HepG2 (cell line): ENCODE data around the gene APOL2. TPM values are rescaled to one million over a fixed set of nuclear protein-coding genes. Genes with fewer than 3 reads are reported as not detected.

Experiments
- AHDC1 ChIP-seq: sonication (generic); formaldehyde crosslinking; IDR thresholded peaks from 2 replicates; pipeline ENCODE4 v1.5.1; 2020; ENCODE audit warnings: mild to moderate bottlenecking, missing genetic modification reagents, borderline replicate concordance
- CTCF ChIP-seq: sonication (generic); formaldehyde crosslinking; IDR thresholded peaks from 2 replicates; pipeline ENCODE4 v1.5.0; 2020; ENCODE audit warnings: mild to moderate bottlenecking, missing genetic modification reagents, moderate library complexity
- EP300 ChIP-seq, 3 experiments: sonication (generic) in 1 of 3; formaldehyde crosslinking in 1 of 3; IDR thresholded peaks; 2 replicates each; pipeline versions ENCODE4 v1.5.1 to v1.6.1; 2011 to 2020; ENCODE audit warnings: low read depth in 2 of 3, low read length in 2 of 3, borderline replicate concordance in 1 of 3, improper control_type of control experiment in 1 of 3, mild to moderate bottlenecking in 1 of 3, missing genetic modification reagents in 1 of 3, moderate library complexity in 1 of 3
- HMGXB4 ChIP-seq, 2 experiments: sonication (generic) in 1 of 2; formaldehyde crosslinking in 1 of 2; IDR thresholded peaks; 2 replicates each; pipeline versions ENCODE4 v1.4.0 to v1.6.1; 2018 to 2020; ENCODE audit warnings: missing genetic modification reagents in 2 of 2, borderline replicate concordance in 1 of 2, low read depth in 1 of 2, mild to moderate bottlenecking in 1 of 2, missing biosample characterization in 1 of 2
- KMT2A ChIP-seq: sonication (generic); formaldehyde crosslinking; IDR thresholded peaks from 2 replicates; pipeline ENCODE4 v1.4.0; 2020; ENCODE audit warnings: missing genetic modification reagents
- MEIS1 ChIP-seq: sonication (generic); formaldehyde crosslinking; IDR thresholded peaks from 2 replicates; pipeline ENCODE4 v1.9.0; 2021; ENCODE audit warnings: mild to moderate bottlenecking, missing genetic modification reagents, moderate library complexity, borderline replicate concordance
- MYC ChIP-seq: sonication (generic); formaldehyde crosslinking; IDR thresholded peaks from 2 replicates; pipeline ENCODE4 v1.9.0; 2021; ENCODE audit warnings: missing genetic modification reagents, borderline replicate concordance
- PITX1 ChIP-seq: sonication (generic); formaldehyde crosslinking; IDR thresholded peaks from 2 replicates; pipeline ENCODE4 v1.5.1; 2020; ENCODE audit warnings: mild to moderate bottlenecking, missing genetic modification reagents
- SIN3A ChIP-seq: IDR thresholded peaks from 2 replicates; pipeline ENCODE4 v1.6.1; 2011; ENCODE audit warnings: low read depth, mild to moderate bottlenecking, control low read depth, low read length, borderline replicate concordance
- SNAPC2 ChIP-seq: sonication (generic); formaldehyde crosslinking; IDR thresholded peaks from 2 replicates; pipeline ENCODE4 v1.8.1; 2022; ENCODE audit warnings: mild to moderate bottlenecking, missing genetic modification reagents
- SP140L ChIP-seq: sonication (generic); formaldehyde crosslinking; IDR thresholded peaks from 2 replicates; pipeline ENCODE4 v1.4.0; 2020; ENCODE audit warnings: missing genetic modification reagents, borderline replicate concordance
- SP4 ChIP-seq: sonication (generic); formaldehyde crosslinking; IDR thresholded peaks from 2 replicates; pipeline ENCODE4 v1.8.1; 2023; ENCODE audit warnings: mild to moderate bottlenecking, missing genetic modification reagents
- UBTF ChIP-seq: sonication (generic); formaldehyde crosslinking; IDR thresholded peaks from 2 replicates; pipeline ENCODE4 v1.4.0; 2020; ENCODE audit warnings: mild to moderate bottlenecking, missing genetic modification reagents
- ZBTB7B ChIP-seq: sonication (generic); formaldehyde crosslinking; IDR thresholded peaks from 2 replicates; pipeline ENCODE4 v1.4.0; 2020; ENCODE audit warnings: missing genetic modification reagents
- polyA plus RNA-seq, 8 experiments: library from polyadenylated mRNA; depleted of rRNA in 3 of 8; stranded (reverse) in 7 of 8; unstranded in 1 of 8; fragments of >200 nt; fragmentation: Illumina TruSeq in 4 of 8; extraction: Trizol in 4 of 8; gene quantifications; 2 replicates each; pipeline versions ENCODE4 v1.2.1 to v1.2.3, GENCODE V29; 2011 to 2016; ENCODE audit warnings: low read depth in 4 of 8, missing spikeins in 1 of 8, mixed read lengths in 1 of 8; ENCODE audit not compliant: insufficient read depth in 1 of 8
- total RNA-seq, 5 experiments: library from RNA; depleted of rRNA; stranded (reverse); fragments of >200 nt; fragmentation: Illumina TruSeq; extraction: Trizol; gene quantifications; 2 replicates each; pipeline ENCODE4 v1.2.3, GENCODE V29; 2016; ENCODE audit warnings: low read depth in 1 of 5

APOL2 gene
- total and polyA plus RNA-seq, 2 of the 13 experiments (the other 11 are each of a cell fraction or from before 2014, with no cell fraction given): 28.7 to 51.2 TPM

- TF ChIP-seq AHDC1 (CRISPR knock-in tag) (peak; percentile 55; the same call in 1 of the 2 replicates), ZBTB7B (CRISPR knock-in tag) (peak; percentile 55; the same call in 1 of the 2 replicates), MYC (CRISPR knock-in tag) (peak; percentile 73; the same call in 1 of the 2 replicates), CTCF (CRISPR knock-in tag) (peak; percentile 91), SP4 (CRISPR knock-in tag) (peak; percentile 50), SIN3A (peak; percentile 95), SP140L (CRISPR knock-in tag) (0 out of 2 replicates have a peak, but pooled peaks have one; percentile 15), UBTF (CRISPR knock-in tag) (0 out of 2 replicates have a peak, but pooled peaks have one; percentile 29), MEIS1 (CRISPR knock-in tag) (peak; percentile 26; the same call in 1 of the 2 replicates), EP300 (IDR thresholded peaks at IDR 0.05; ENCODE audit: low read depth in 2 of 2, low read length in 2 of 2) (peak in 1 of 2 experiments; percentile 27; a peak in 1 of 4 replicates), EP300 (CRISPR knock-in tag; IDR thresholded peaks at IDR 0.05; ENCODE audit: borderline replicate concordance) (no peak), SNAPC2 (CRISPR knock-in tag) (peak; percentile 53; the same call in 1 of the 2 replicates), PITX1 (CRISPR knock-in tag) (peak; percentile 46; the same call in 1 of the 2 replicates), KMT2A (CRISPR knock-in tag) (peak; percentile 85; the same call in 1 of the 2 replicates), HMGXB4 (CRISPR knock-in tag; IDR thresholded peaks at IDR 0.05; ENCODE audit: borderline replicate concordance in 1 of 2, low read depth in 1 of 2) (peak; percentile 84 to 88)
These were observed at the start of gene APOL2 (continued) for GRCh38 chr22:36239401-36240171.
